Thymus (tissue), 11 donors: Measurements from ENCODE around the gene TMEM266. TPM values are rescaled to one million over a fixed set of nuclear protein-coding genes. Genes with fewer than 3 reads are reported as not detected.

ENCODE experiments used
- DNase-seq, 9 donors: peaks; one replicate each; pipeline ENCODE4 v3.0.0-alpha.2; 2013; ENCODE audit warnings: low spot score in 9 of 9, low read depth in 6 of 9, missing footprints in 1 of 9
- H3K27ac ChIP-seq, 2 donors: one replicate each; pipeline ENCODE4 v1.5.1; 2013; ENCODE audit warnings: control low read depth in 1 of 2, low read depth in 1 of 2, low read length in 1 of 2, mild to moderate bottlenecking in 1 of 2, moderate library complexity in 1 of 2
- H3K27me3 ChIP-seq, 2 donors: one replicate each; pipeline ENCODE4 v1.5.1; 2013; ENCODE audit warnings: low read length in 1 of 2; ENCODE audit not compliant: control insufficient read depth in 2 of 2, insufficient read depth in 1 of 2
- H3K36me3 ChIP-seq, 2 donors: one replicate each; pipeline ENCODE4 v1.5.1; 2013; ENCODE audit warnings: low read length in 1 of 2, mild to moderate bottlenecking in 1 of 2, moderate library complexity in 1 of 2; ENCODE audit not compliant: control insufficient read depth in 2 of 2, insufficient read depth in 2 of 2
- H3K4me1 ChIP-seq, 2 donors: one replicate each; pipeline ENCODE4 v1.5.1; 2013; ENCODE audit warnings: low read length in 2 of 2; ENCODE audit not compliant: control insufficient read depth in 2 of 2, insufficient read depth in 2 of 2
- H3K4me3 ChIP-seq, 2 donors: one replicate each; pipeline ENCODE4 v1.5.1; 2013; ENCODE audit warnings: low read length in 2 of 2, control low read depth in 1 of 2, mild to moderate bottlenecking in 1 of 2
- H3K9me3 ChIP-seq, 2 donors: one replicate each; pipeline ENCODE4 v1.5.1; 2013; ENCODE audit warnings: low read length in 1 of 2, mild to moderate bottlenecking in 1 of 2; ENCODE audit not compliant: control insufficient read depth in 2 of 2, insufficient read depth in 1 of 2
- WGBS: extraction: QIAGEN DNeasy Blood & Tissue Kit; methylation state at CpG from one replicate; pipeline ENCODE4 v1.1.7; 2013; 5-methylcytosine and 5-hydroxymethylcytosine counted together
- polyA plus RNA-seq: library from polyadenylated mRNA; stranded (reverse); fragments of 200-250 nt; gene quantifications from one replicate; pipeline ENCODE4 v1.2.3, GENCODE V29; 2013
- total RNA-seq: library from RNA; stranded (reverse); fragments of 120-200 nt; gene quantifications from one replicate; pipeline ENCODE4 v1.2.4, GENCODE V29; 2013
- donor health status: healthy.

The TMEM266 gene
- total and polyA plus RNA-seq, 2 donors, result 1.2 TPM

DNA sequence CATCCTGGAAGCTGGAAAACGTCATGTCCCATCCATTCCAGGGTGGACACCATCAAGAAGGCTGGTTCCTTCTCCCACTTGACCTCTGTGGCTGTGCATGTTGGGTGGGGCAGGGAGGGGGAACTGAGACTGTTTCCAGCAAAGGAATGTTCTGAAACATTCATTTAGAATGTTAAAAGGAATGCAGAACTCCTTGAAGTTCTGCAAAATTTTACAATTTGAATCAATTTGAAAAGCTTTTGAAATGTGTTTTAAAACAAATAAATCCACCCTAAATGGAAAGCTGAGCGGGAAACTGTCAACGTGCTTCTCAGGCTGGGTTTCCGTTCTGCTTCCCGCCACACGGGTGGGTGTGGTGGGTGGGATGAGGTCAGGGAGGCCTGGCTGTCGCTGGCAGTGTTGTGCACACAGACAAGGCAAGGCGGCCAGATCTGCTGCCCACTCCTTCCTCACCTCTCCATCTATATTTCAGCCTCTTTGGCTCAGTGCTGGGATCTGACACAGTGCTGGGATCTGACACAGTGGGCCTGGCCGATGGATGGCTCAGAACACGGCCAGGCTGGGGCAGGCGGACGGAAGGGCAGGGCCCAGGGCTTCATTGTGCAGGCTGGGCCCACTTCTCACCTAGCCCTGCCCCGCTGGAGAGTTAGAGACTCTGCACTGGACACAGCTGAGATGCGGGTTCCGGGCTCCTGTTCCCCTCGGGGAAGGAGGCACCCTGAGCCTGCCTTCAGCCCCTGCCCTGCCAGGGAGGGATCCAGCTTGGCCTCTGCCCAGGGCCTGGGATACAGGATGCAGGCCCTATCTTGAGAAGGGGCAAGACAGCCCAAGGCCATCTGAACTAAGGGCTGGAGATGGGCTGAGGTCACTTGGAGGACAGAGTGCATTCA lies 110.4 kb downstream of the TMEM266 start:
- Histone ChIP-seq H3K36me3 (no peaks in the 10 kb centered on the region), H3K9me3 (no peaks in the 10 kb centered on the region), H3K27me3 (no peaks in the 10 kb centered on the region), H3K4me1 (no peaks in the 10 kb centered on the region), H3K27ac (no peak overlapping the region), H3K4me3 (no peak overlapping the region)
- no peak for DNase-seq
- 95% methylated on average over 16 of the region's 16 CpGs for WGBS

DNA sequence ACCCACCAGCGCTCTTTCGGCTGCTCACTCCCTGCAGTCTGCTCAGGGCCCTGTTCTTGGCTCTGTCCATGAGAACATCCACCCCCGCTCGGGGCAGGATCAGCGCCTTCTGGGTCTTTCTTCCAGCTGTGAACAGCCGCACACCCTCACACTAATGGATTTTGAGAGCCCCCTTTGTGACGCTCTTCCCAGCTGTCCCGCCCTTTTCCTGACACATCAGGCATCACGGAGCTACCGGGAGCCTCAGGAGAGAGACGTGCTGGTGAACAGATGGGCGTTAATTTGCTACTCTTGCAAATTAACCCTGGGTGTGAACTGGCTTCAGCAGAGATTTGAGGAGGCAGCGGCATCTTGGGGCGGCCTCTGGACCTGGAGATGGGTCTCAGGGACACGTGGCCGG lies 113.0 kb downstream of the TMEM266 start:
- Histone ChIP-seq H3K4me1 (no peaks in the 10 kb centered on the region), H3K9me3 (no peaks in the 10 kb centered on the region), H3K27me3 (peaks cover 0 to 5% of the 10 kb centered on the region in 2 donors), H3K36me3 (no peaks in the 10 kb centered on the region), H3K4me3 (no peak overlapping the region), H3K27ac (no peak overlapping the region)
- WGBS, result 84% methylated on average over 16 of the region's 16 CpGs
- DNase-seq, result no peak

DNA sequence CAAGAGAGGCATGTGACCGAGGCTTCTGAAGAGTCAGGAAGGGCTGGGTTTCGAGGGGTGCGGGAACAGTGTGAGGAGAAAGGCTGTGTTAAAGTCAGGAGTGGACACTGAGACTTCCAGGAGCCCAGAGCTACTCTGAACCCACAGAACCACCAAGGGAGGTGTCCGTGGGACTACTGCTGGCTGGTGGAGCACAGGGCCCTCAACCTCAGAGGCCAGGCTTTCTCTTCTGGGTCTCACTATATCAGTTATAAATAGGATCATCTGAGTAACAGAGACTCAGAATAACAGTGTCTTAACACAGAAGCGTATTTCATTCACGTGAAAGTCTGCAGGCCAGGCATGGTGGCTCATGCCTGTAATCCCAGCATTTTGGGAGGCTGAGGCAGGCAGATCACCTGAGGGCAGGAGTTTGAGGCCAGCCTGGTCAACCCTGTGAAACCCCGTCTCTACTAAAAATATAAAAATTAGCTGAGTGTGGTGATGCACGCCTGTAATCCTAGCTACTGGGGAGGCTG lies 113.6 kb downstream of the TMEM266 start:
- H3K4me3 ChIP-seq, result no peak overlapping the region

DNA sequence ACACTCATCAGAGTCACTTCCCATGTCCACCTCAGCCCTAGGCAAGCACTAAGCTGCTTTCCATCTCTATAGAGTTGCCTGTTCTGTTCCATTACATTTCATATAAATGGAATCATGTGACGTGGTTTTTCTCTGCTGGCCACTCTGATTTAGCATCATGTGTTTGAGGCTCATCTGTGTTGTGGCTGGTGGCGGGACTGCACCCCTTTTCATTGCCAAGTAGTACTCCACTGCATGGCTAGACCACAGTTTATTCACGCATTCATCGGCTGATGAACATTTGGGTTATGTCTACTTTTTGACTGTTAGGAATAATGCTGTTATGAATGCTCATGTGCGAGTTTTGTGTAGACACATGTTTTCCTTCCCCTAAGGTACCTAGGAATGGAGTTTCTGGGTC lies 114.9 kb downstream of the TMEM266 start:
- WGBS, result 86% methylated on average over 5 of the region's 5 CpGs
- no peaks in the 10 kb centered on the region for H3K4me1 ChIP-seq
- no peak overlapping the region for H3K4me3 ChIP-seq
- H3K27me3 ChIP-seq, result peaks cover 0 to 19% of the 10 kb centered on the region in 2 donors
- no peak overlapping the region for H3K27ac ChIP-seq
- H3K9me3 ChIP-seq, result peaks cover 0 to 1% of the 10 kb centered on the region in 2 donors
- H3K36me3 ChIP-seq, result no peaks in the 10 kb centered on the region
- DNase-seq, result no peak

More for the DNA sequence above, 113.6 kb downstream of the TMEM266 start:
- H3K36me3 ChIP-seq, result no peaks in the 10 kb centered on the region
- H3K4me1 ChIP-seq, result no peaks in the 10 kb centered on the region
- WGBS, result 89% methylated on average over 8 of the region's 8 CpGs
- H3K27ac ChIP-seq, result no peak overlapping the region
- DNase-seq, result no peak
- peaks cover 0 to 1% of the 10 kb centered on the region in 2 donors for H3K9me3 ChIP-seq
- peaks cover 0 to 10% of the 10 kb centered on the region in 2 donors for H3K27me3 ChIP-seq

GRCh38 chr15:76175442-76175841 lies 115.7 kb downstream of the TMEM266 start:
- Histone ChIP-seq H3K27ac (no peak overlapping the region), H3K4me1 (no peaks in the 10 kb centered on the region), H3K27me3 (peaks cover 0 to 19% of the 10 kb centered on the region in 2 donors), H3K4me3 (no peak overlapping the region), H3K9me3 (peaks cover 0 to 1% of the 10 kb centered on the region in 2 donors), H3K36me3 (no peaks in the 10 kb centered on the region)
- 95% methylated on average over 8 of the region's 8 CpGs for WGBS
- DNase-seq, result no peak

GRCh38 chr15:76176059-76176458 lies 116.3 kb downstream of the TMEM266 start:
- no peak for DNase-seq
- Histone ChIP-seq H3K9me3 (peaks cover 0 to 1% of the 10 kb centered on the region in 2 donors), H3K4me3 (no peak overlapping the region), H3K27me3 (peaks cover 0 to 19% of the 10 kb centered on the region in 2 donors), H3K4me1 (no peaks in the 10 kb centered on the region), H3K27ac (no peak overlapping the region), H3K36me3 (no peaks in the 10 kb centered on the region)
- WGBS, result 97% methylated on average over 10 of the region's 10 CpGs

DNA sequence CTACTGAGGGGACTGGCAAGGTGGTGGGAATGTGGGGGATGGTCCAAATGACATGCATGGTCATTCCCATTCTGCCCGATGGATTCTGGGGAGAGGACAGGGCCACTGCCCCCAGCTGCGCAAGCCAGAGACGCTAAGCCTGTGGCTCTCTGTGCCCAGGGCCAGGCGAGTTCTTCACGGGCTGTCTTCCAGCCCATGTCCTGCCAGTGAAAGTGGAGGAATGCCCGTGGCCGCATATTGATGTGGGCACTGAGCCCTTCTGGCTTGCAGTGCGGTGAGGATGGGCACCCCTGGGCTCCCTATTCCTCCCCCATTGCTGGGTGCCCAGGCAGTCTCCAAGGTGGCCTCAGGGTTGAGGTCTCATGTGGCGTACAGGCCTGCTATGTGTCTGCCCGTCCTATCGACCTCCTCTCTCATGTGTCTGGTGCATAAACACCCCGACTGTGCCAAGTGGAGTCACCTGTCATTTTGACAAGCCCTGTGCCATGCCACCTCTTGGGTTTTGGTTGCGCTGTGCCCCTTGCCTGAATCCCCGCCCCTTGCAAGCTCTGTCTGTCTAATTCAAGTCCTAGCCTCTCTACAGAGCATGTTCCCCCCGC lies 116.8 kb downstream of the TMEM266 start:
- no peak for DNase-seq
- H3K27me3 ChIP-seq, result peaks cover 0 to 19% of the 10 kb centered on the region in 2 donors
- H3K4me1 ChIP-seq, result no peaks in the 10 kb centered on the region
- WGBS, result 95% methylated on average over 15 of the region's 15 CpGs
- no peak overlapping the region for H3K27ac ChIP-seq
- H3K9me3 ChIP-seq, result peaks cover 0 to 1% of the 10 kb centered on the region in 2 donors
- H3K4me3 ChIP-seq, result no peak overlapping the region
- no peaks in the 10 kb centered on the region for H3K36me3 ChIP-seq

- Histone ChIP-seq H3K27ac (no peak overlapping the region), H3K9me3 (peaks cover 0 to 1% of the 10 kb centered on the region in 2 donors), H3K4me1 (no peaks in the 10 kb centered on the region), H3K4me3 (no peak overlapping the region), H3K27me3 (peaks cover 0 to 19% of the 10 kb centered on the region in 2 donors), H3K36me3 (no peaks in the 10 kb centered on the region)
- 88% methylated on average over 15 of the region's 15 CpGs for WGBS
- no peak for DNase-seq
Measured at GRCh38 chr15:76177491-76178040, 117.8 kb downstream of the TMEM266 start.
